MM.1S (cell line): ENCODE results near the gene CSNK1D.

Source experiments
- CTCF ChIP-seq: fragments of 300-600 bp; sonication (generic); IDR thresholded peaks from 2 replicates; pipeline ENCODE4 v1.5.1; 2016; ENCODE audit warnings: antibody characterized with exemption, low read length, mixed read lengths
- EZH2 ChIP-seq: fragments of 300-600 bp; sonication (generic); optimal IDR thresholded peaks from 2 replicates; pipeline ENCODE3; 2017; ENCODE audit warnings: low read depth, mild to moderate bottlenecking, antibody characterized with exemption, low read length, mixed read lengths

GRCh38 chr17:82250868-82251500 is 22.5 kb downstream of the CSNK1D start:
- TF ChIP-seq CTCF (no peak), EZH2 (no peak)
